BLaER1 (cell line): ENCODE measurements around the gene PPP1R3F.

Source experiments
- H3K27ac ChIP-seq: shearing (Covaris generic); formaldehyde crosslinking; 2 replicates; pipeline ENCODE4 v1.8.1; 2022
- H3K27me3 ChIP-seq: shearing (Covaris generic); formaldehyde crosslinking; 2 replicates; pipeline ENCODE4 v1.8.1; 2022
- H3K36me3 ChIP-seq: shearing (Covaris generic); formaldehyde crosslinking; 2 replicates; pipeline ENCODE4 v1.8.1; 2022
- H3K4me1 ChIP-seq: shearing (Covaris generic); formaldehyde crosslinking; 2 replicates; pipeline ENCODE4 v1.8.1; 2022
- H3K4me2 ChIP-seq: shearing (Covaris generic); formaldehyde crosslinking; 2 replicates; pipeline ENCODE4 v1.8.1; 2022
- H3K4me3 ChIP-seq: shearing (Covaris generic); formaldehyde crosslinking; 2 replicates; pipeline ENCODE4 v1.8.1; 2022
- H3K9ac ChIP-seq: shearing (Covaris generic); formaldehyde crosslinking; 2 replicates; pipeline ENCODE4 v1.8.1; 2022
- H3K9me3 ChIP-seq: shearing (Covaris generic); formaldehyde crosslinking; 2 replicates; pipeline ENCODE4 v1.8.1; 2022
- H4K20me1 ChIP-seq: shearing (Covaris generic); formaldehyde crosslinking; 2 replicates; pipeline ENCODE4 v1.8.1; 2022
- Cebpa-rat ChIP-seq: shearing (Covaris generic); IDR thresholded peaks from 2 replicates; pipeline ENCODE4 v1.8.1; 2022

The PPP1R3F gene

DNA sequence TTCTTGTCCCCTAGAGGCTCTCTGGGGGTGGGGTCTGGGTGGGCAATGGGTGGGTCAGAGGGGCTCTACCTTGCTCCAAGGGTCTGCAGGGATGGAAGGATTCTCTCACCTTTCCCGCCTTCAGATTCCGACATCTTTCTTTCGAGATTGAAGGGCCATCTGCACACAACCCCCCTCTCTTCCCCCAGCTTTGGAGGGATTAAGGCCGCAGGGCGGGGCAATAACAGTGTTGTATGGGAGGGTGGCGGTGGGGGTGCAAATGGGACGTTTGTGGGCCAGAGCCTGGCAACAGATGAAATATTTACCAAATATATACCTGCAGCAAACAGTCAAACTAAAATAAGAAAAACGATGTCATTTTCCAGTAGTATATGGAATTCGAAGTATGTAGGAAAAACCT lies 36.4 kb upstream of the PPP1R3F start, which contains the start of gene CACNA1F:
TSS of gene CACNA1F (minus strand) at position 165 of the 400 bp plus-strand sequence. CDS start at position 134, 31 bp downstream.
- Histone ChIP-seq H3K4me1 (peaks cover 16% of the 10 kb centered on the region), H3K9ac (no peak within 1 kb of the TSS), H3K27ac (no peak within 1 kb of the TSS), H3K4me3 (no peak within 1 kb of the TSS), H4K20me1 (no peaks in the 10 kb centered on the region), H3K36me3 (no peaks in the 10 kb centered on the region), H3K9me3 (peaks cover 21% of the 10 kb centered on the region; the same call in 1 of the 2 replicates), H3K27me3 (peaks cover 16% of the 10 kb centered on the region), H3K4me2 (no peak within 1 kb of the TSS)
- TF ChIP-seq Cebpa-rat: no peak

DNA sequence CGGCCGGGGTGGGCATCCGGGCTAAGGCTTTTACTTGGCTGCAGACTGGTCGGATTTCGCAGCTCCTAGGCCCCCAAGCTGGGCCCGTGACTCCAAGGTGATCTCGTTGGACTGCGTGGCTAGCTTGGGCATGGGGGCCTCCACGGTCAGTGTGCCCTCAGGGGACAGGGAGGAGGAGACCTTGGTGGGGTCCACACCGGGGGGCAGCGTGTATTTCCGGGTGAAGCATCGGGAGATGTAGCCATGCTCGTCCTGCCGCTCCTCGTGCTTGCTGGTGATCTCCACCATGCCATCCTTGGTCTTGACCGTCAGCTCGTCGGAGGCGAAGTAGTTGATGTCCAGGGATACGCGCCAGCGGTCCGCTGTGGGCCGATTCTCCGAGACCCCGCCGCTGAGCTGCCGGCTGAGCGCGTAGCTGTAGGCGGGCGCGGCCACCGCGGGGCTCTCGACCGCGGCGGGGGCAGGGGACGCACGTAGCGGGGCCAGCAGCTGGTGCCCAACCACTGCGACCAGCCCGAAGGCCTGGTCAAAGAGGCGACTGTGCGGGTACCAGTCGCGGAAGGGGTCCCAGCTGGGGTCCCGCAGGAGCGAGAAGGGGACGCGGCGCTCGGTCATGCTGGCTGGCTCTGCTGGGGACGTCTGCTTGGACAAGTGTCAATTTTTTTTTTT lies 35.6 kb upstream of the PPP1R3F start:
- Histone ChIP-seq H4K20me1 (no peaks in the 10 kb centered on the region), H3K27ac (no peak overlapping the region), H3K4me1 (peaks cover 16% of the 10 kb centered on the region), H3K27me3 (peaks cover 16% of the 10 kb centered on the region), H3K36me3 (no peaks in the 10 kb centered on the region), H3K9me3 (peaks cover 21% of the 10 kb centered on the region; the same call in 1 of the 2 replicates), H3K4me2 (no peak overlapping the region), H3K4me3 (no peak overlapping the region), H3K9ac (no peak overlapping the region)
- TF ChIP-seq Cebpa-rat: no peak

DNA sequence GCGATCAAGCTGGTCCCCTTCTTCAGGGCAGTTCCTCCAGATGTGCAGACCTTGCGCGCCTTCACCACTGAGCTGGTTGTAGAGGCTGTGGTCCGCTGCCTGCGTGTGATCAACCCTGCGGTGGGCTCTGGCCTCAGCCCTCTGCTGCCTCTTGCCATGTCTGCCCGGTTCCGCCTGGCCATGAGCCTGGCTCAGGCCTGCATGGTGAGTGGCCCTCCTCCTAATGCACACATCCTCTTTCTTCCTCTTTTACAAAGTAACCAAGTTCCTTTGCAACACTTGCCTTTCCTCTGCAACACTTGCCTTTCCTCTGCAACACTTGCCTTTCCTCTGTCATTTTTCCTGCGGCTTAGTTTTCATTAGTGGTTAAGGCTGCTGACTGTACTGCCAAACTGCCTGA lies 32.5 kb upstream of the PPP1R3F start:
- peak overlapping the region; percentile 63 for H3K4me2 ChIP-seq
- H3K36me3 ChIP-seq: no peaks in the 10 kb centered on the region
- no peak for TF ChIP-seq Cebpa-rat
- peaks cover 16% of the 10 kb centered on the region for H3K4me1 ChIP-seq
- H3K27me3 ChIP-seq: peaks cover 15% of the 10 kb centered on the region
- no peaks in the 10 kb centered on the region for H4K20me1 ChIP-seq
- no peak overlapping the region for H3K27ac ChIP-seq
- no peak overlapping the region for H3K4me3 ChIP-seq
- H3K9ac ChIP-seq: no peak overlapping the region
- 0 out of 2 replicates have a peak, but pooled peaks cover 3% of the 10 kb centered on the region for H3K9me3 ChIP-seq

DNA sequence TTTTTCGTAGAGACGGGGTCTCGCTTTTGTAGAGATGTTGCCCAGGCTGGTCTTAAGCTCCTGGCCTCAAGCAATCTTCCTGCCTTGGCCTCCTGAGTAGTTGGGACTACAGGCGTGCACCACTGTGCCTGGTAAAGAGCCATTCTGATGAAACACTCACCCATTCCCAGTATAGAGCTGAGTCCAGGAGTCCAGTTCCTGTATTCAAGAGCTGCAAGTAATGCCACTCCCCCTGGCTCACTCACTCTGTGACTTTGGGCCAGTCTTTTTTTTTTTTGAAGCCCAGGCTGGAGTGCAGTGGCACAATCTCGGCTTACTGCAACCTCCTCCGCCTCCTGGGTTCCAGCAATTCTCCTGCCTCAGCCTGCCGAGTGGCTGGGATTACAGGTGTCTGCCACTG lies 30.9 kb upstream of the PPP1R3F start:
- Histone ChIP-seq H3K27ac (no peak overlapping the region), H3K27me3 (peaks cover 31% of the 10 kb centered on the region), H3K36me3 (peaks cover 16% of the 10 kb centered on the region), H3K4me3 (no peak overlapping the region), H3K4me2 (no peak overlapping the region), H3K4me1 (peaks cover 16% of the 10 kb centered on the region), H4K20me1 (peaks cover 12% of the 10 kb centered on the region; the same call in 1 of the 2 replicates), H3K9ac (no peak overlapping the region), H3K9me3 (0 out of 2 replicates have a peak, but pooled peaks cover 3% of the 10 kb centered on the region)
- TF ChIP-seq Cebpa-rat: no peak

DNA sequence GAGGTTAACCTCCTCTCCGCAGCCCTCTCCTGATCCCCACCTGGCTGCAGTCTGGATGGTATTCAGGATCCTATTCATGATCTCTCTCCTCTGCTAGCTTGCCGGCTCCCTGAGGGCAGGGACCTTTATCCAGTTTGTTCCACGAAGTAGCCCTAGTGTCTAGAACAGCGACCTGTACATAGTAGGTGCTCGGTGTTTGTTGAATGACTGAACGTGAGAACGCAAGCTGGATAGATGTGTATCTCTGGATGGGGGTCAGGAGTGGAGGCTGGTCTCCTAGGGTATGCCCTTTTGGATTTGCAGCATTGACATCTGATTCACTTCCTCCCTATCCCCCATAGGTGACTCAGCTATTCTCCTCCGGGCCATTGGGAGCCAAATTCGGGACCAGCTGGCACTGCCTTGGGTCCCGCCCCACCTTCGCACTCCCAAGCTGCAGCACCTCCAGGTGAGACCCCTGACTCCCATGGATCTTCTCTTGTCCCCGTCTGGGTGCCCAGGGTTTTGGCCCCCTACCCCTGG lies 27.0 kb upstream of the PPP1R3F start:
- no peak overlapping the region for H3K9ac ChIP-seq
- peaks cover 46% of the 10 kb centered on the region for H3K36me3 ChIP-seq
- H3K4me1 ChIP-seq: no peaks in the 10 kb centered on the region
- no peak for TF ChIP-seq Cebpa-rat
- H3K27ac ChIP-seq: no peak overlapping the region
- no peak overlapping the region for H3K4me3 ChIP-seq
- peaks cover 12% of the 10 kb centered on the region; the same call in 1 of the 2 replicates for H4K20me1 ChIP-seq
- H3K9me3 ChIP-seq: no peaks in the 10 kb centered on the region
- no peak overlapping the region for H3K4me2 ChIP-seq
- peaks cover 59% of the 10 kb centered on the region for H3K27me3 ChIP-seq

DNA sequence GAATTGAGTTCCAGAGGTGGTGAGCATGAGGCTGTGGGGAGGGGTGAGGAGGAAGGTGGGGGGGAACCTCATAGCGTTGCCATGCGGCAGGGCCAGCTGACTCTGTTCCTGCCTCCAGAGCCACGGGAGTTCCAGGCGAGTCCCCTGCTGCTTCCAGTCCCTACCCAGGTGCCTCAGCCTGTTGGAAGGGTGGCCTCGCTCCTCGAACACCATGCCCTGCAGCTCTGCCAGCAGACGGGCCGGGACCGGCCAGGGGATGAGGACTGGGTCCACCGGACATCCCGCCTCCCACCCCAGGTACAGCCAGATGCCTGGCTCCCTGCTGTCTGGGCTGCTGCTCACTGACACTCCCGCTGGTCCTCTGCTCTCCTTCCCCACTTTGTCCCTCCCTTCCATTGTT lies 26.4 kb upstream of the PPP1R3F start:
- H3K4me2 ChIP-seq: no peak overlapping the region
- peaks cover 50% of the 10 kb centered on the region for H3K36me3 ChIP-seq
- H3K9me3 ChIP-seq: no peaks in the 10 kb centered on the region
- TF ChIP-seq Cebpa-rat: no peak
- H3K9ac ChIP-seq: no peak overlapping the region
- H3K27me3 ChIP-seq: peaks cover 59% of the 10 kb centered on the region
- H3K27ac ChIP-seq: no peak overlapping the region
- no peaks in the 10 kb centered on the region for H3K4me1 ChIP-seq
- peaks cover 12% of the 10 kb centered on the region; the same call in 1 of the 2 replicates for H4K20me1 ChIP-seq
- no peak overlapping the region for H3K4me3 ChIP-seq

DNA sequence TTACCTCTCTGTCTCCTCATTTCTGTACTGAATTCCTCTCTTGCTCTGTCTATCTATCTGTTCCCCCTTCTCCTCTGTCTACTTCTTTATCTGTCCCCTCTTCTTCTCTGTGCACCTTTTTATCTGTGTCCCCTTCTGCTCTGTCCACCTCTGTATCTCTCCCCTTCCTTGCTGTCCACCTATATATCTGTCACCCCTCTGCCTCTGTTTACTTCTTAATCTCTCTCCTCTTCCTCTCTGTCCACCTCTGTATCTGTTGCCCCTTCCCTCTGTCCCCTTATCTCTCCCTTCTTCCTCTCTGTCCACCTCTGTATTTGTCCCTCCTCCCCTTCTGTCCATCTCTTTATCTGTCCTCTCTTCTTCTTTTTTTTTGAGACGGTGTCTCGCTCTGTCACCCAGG lies 25.4 kb upstream of the PPP1R3F start:
- H4K20me1 ChIP-seq: peaks cover 12% of the 10 kb centered on the region; the same call in 1 of the 2 replicates
- no peak overlapping the region for H3K27ac ChIP-seq
- peaks cover 59% of the 10 kb centered on the region for H3K27me3 ChIP-seq
- no peak overlapping the region for H3K4me2 ChIP-seq
- TF ChIP-seq Cebpa-rat: no peak
- H3K9ac ChIP-seq: no peak overlapping the region
- peaks cover 58% of the 10 kb centered on the region for H3K36me3 ChIP-seq
- no peaks in the 10 kb centered on the region for H3K9me3 ChIP-seq
- no peak overlapping the region for H3K4me3 ChIP-seq
- H3K4me1 ChIP-seq: no peaks in the 10 kb centered on the region

DNA sequence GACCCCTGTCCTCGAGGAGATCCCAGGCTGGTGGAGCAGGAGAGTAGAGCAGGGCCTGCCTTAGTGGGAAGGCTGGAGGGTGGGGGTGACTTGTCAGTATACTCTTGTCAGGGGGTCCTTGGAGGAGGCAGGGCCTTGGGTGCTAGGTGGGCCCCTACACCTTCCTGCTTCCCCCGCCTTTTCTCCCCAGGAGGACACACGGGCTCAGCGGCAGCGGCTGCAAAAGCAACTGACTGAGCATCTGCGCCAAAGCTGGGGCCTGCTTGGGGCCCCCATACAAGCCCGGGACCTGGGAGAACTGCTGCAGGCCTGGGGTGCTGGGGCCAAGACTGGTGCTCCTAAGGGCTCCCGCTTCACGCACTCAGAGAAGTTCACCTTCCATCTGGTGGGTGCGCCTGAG lies 23.1 kb upstream of the PPP1R3F start:
- no peak overlapping the region for H3K27ac ChIP-seq
- peaks cover 12% of the 10 kb centered on the region; the same call in 1 of the 2 replicates for H4K20me1 ChIP-seq
- no peaks in the 10 kb centered on the region for H3K9me3 ChIP-seq
- peaks cover 54% of the 10 kb centered on the region for H3K27me3 ChIP-seq
- H3K4me1 ChIP-seq: no peaks in the 10 kb centered on the region
- H3K4me2 ChIP-seq: no peak overlapping the region
- peaks cover 67% of the 10 kb centered on the region for H3K36me3 ChIP-seq
- no peak overlapping the region for H3K4me3 ChIP-seq
- no peak overlapping the region for H3K9ac ChIP-seq
- no peak for TF ChIP-seq Cebpa-rat

DNA sequence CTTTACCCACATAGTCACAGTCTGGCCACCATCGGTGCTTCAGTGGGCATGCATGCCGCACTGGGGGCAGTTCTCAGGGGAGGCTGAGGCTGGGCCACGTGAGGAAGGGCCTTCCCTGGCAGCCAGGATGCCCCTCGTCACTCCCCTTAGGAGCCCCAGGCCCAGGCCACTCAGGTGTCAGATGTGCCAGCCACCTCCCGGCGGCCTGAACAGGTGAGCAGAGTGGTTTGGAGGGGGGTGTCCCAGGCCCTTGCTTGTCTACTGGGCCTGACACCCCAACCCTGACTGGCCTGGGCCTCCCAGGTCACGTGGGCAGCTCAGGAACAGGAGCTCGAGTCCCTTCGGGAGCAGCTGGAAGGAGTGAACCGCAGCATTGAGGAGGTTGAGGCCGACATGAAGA lies 22.2 kb upstream of the PPP1R3F start:
- no peaks in the 10 kb centered on the region for H3K4me1 ChIP-seq
- TF ChIP-seq Cebpa-rat: no peak
- H4K20me1 ChIP-seq: peaks cover 11% of the 10 kb centered on the region; the same call in 1 of the 2 replicates
- no peak overlapping the region for H3K27ac ChIP-seq
- no peak overlapping the region for H3K4me3 ChIP-seq
- no peak overlapping the region for H3K9ac ChIP-seq
- H3K36me3 ChIP-seq: peaks cover 64% of the 10 kb centered on the region
- H3K4me2 ChIP-seq: no peak overlapping the region
- H3K9me3 ChIP-seq: no peaks in the 10 kb centered on the region
- H3K27me3 ChIP-seq: peaks cover 48% of the 10 kb centered on the region
